Hematopoietic multipotent progenitor cell treated with erythropoietin and hydrocortisone succinate and interleukin-3 and kit ligand, for 15 days (in vitro differentiated cells): ENCODE data around the gene FN3K.
"Not testable (repeated sequence)": the region's sequence is repeated elsewhere in the genome, so short reads cannot be mapped to it uniquely, and the experiment has no call there.

ENCODE experiments used
- DNase-seq: peaks from one replicate; pipeline ENCODE4 v3.0.0-alpha.2; 2015; ENCODE audit warnings: low spot score

The FN3K gene

GRCh38 chr17:82737967-82738877 is 2.8 kb downstream of the FN3K start:
- DNase-seq = peak; percentile 85

GRCh38 chr17:82740906-82741759 is 5.7 kb downstream of the FN3K start:
- DNase-seq = peak; percentile 41

GRCh38 chr17:82743344-82744219 is 8.2 kb downstream of the FN3K start:
- DNase-seq = no peak

DNA sequence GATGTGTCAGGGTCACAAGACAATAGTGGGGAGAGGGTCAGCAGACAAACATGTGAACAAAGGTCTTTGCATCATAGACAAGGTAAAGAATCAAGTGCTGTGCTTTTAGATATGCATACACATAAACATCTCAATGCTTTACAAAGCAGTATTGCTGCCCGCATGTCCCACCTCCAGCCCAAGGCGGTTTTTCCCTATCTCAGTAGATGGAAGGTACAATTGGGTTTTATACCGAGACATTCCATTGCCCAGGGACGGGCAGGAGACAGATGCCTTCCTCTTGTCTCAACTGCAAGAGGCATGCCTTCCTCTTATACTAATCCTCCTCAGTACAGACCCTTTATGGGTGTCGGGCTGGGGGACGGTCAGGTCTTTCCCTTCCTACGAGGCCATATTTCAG is 9.3 kb downstream of the FN3K start:
- not testable (repeated sequence) for DNase-seq

- DNase-seq = no peak
Observed at GRCh38 chr17:82745524-82745923, 10.1 kb downstream of the FN3K start.

DNA sequence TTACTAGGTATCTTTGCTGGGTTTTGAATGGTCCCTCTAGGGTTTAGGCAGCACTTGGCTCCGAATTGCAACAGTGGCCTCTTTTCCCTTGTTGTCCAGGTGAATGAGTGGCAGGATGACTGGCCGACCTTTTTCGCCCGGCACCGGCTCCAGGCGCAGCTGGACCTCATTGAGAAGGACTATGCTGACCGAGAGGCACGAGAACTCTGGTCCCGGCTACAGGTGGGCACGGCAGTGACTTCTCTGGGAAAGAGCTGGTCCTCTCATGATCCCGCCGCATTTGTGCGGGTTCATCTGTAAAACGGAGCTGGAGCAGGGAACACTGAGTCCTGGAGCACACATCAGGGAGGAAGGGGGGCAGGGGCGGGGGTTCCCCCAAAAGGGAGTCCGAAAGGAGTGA is 13.3 kb downstream of the FN3K start:
- DNase-seq = no peak

- DNase-seq = no peak
Observed at GRCh38 chr17:82750241-82750908, 15.0 kb downstream of the FN3K start.

GRCh38 chr17:82751171-82751570 is 15.8 kb downstream of the FN3K start:
- DNase-seq = no peak

DNA sequence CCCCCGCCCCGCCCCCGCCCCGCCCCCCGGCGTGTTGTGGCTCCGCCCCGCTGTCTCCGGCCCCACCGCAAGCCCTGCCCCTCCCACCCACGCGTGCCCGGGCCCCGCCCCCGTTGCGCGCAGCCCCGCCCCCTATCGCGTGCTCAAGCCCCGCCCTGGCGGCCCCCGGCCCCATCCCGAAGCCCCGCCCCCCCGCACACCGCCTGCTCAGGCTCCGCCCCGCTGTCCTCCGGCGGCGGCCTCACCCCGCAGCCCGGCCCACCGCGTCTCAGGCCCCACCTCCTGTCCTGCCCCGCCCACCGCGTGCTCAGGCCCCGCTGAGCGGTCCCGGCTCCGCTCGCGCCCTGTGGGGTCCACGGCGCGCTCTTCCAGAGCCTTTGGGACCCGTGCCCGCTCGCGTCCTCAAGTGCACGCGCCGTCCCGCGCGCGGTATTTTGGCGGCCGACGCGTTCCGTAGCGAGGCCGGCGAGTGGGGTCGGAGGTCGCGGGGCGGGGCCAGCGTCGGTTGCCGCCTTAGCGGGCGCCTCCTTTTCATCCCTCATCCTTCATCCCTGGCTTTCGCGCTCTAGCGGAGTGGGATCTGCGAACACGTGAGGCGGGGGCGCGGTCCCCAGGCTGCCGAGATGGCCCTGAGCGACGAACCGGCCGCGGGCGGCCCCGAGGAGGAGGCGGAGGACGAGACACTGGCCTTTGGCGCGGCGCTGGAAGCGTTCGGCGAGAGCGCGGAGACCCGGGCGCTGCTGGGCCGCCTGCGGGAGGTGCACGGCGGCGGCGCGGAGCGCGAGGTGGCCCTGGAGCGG is 16.4 kb downstream of the FN3K start, which contains the start of gene TBCD:
TBCD (plus strand) TSS at position 495 of the 800 bp plus-strand sequence; CDS start at position 624, 129 bp downstream.
- DNase-seq = peak; percentile 89

GRCh38 chr17:82752371-82753200 is 17.2 kb downstream of the FN3K start:
- peak; percentile 43 for DNase-seq

DNA sequence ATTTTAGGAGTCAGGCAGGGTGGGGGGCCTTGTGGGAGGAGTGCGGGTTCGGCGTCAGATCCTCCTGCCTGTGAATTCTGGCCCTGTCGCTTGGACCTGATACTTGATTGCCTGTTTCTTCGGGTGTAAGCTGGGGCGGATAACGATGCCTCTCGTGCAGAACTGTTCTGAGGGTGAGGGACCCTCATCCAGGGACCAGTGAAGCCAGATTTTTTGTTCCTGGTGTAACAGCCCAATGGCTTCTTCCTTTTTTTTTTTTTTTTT is 17.7 kb downstream of the FN3K start:
- no peak for DNase-seq

GRCh38 chr17:82754297-82755208 is 19.1 kb downstream of the FN3K start:
- peak; percentile 25 for DNase-seq

- DNase-seq = no peak
Observed at GRCh38 chr17:82756166-82756565, 20.8 kb downstream of the FN3K start.

DNA sequence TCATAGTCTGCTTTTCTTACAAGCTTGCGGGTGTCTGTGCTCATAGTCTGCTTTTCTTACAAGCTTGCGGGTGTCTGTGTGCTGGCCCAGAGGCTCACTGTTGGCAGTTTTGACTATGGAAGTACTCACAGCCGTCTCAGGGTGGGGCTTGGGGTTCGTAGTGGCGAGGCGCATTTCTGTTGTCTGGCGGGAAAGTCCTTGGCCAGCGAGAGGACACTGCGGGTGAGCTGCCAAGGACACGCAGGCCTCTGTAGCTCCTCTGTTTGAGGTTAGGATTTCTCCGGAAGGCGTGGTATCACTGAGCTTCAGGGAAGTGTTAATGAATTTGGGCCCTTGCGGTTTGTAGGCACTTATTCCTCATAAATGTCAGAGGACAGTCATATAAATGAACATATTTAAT is 30.0 kb downstream of the FN3K start:
- no peak for DNase-seq

DNA sequence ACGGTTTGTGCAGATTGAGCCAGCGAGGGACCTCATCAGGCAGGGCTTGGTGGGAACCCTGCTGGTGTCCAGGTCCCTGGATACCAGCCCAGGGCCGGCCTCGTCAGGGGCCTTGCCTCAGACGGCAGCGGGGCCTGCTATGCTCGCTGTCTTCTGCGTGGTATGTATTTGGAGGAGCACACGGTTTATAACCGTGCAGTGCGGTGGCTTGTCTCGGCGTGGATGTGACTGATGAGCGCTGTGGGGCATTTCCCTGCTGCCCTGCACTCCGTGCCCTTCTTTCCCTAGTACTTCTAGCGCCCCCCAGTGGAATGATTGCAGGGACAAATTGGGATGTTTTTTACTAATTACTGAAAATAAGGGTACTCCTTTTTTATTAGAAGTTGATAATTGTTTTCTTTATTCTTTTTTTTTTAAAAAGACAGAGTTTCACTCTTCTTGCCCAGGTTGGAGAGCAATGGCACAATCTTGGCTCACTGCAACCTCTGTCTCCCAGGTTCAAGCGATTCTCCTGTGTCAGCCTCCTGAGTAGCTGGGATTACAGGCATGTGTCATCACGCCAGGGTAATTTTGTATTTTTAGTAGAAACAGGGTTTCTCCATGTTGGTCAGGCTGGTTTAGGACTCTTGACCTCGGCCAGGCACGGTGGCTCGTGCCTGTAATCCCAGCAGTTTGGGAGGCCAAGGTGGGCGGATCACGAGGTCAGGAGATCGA is 31.8 kb downstream of the FN3K start:
- peak; percentile 76 for DNase-seq

DNA sequence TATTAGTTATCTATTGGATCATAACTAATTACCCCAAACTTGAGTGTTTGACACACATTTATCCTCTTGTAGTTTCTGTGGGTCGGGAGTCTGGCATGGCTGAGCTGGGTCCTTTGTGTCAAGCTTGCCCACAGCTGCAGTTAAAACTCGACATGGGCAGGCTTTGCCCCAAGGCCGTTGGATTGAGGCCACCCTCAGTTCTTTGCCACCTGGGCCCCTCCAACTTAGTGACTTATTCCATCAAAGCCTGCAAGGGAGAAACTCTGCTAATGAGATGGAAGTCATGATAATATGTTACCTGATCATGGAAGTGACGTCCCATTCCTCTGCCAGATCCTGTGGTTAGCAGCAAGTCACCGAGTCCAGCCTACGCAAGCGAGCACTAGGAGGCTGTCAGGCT is 33.6 kb downstream of the FN3K start:
- DNase-seq = no peak

- DNase-seq = no peak
Observed at GRCh38 chr17:82772026-82772425, 36.6 kb downstream of the FN3K start.

DNA sequence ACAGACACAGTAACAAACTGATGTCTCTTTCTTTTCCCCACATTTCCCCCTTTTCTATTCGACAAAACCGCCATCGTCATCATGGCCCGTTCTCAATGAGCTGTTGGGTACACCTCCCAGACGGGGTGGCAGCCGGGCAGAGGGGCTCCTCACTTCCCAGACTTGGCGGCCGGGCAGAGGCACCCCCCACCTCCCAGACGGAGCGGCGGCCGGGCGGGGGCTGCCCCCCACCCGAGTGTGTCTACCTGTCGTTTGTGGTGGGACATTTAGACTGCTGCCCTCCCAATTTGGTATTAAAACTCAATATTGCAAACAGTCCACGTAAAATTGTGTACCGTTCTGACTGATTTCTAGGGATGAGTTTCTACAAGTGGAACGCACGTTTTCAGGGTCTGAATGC is 39.0 kb downstream of the FN3K start:
- not testable (repeated sequence) for DNase-seq
